NCI-H2196 treated with DMSO at 0.1 percent for 48 hours (cell line): ENCODE measurements around the gene DCAF15.
"Not testable (repeated sequence)": the region's sequence is repeated elsewhere in the genome, so short reads cannot be mapped to it uniquely, and the experiment has no call there.

Experiments
- DNase-seq: peaks from one replicate; lab custom pipeline; 2025; ENCODE audit not compliant: unreplicated experiment; lab: John Stamatoyannopoulos, UW

DCAF15 gene

GRCh38 chr19:13959141-13959961 is 7.0 kb downstream of the DCAF15 start:
- DNase-seq: no peak

- DNase-seq: no peak
Observed at GRCh38 chr19:13959962-13960862, 7.9 kb downstream of the DCAF15 start.

- no peak for DNase-seq
Observed at GRCh38 chr19:13960863-13961784, 8.8 kb downstream of the DCAF15 start.

GRCh38 chr19:13961826-13962698 is 9.8 kb downstream of the DCAF15 start:
- no peak for DNase-seq

GRCh38 chr19:13962699-13963602 is 10.6 kb downstream of the DCAF15 start:
- no peak for DNase-seq

- no peak for DNase-seq
Observed at GRCh38 chr19:13963603-13964105, 11.3 kb downstream of the DCAF15 start.

GRCh38 chr19:13964776-13965175 is 12.5 kb downstream of the DCAF15 start:
- no peak for DNase-seq

GRCh38 chr19:13965377-13965896 is 13.1 kb downstream of the DCAF15 start:
- no peak for DNase-seq

- DNase-seq: no peak
Observed at GRCh38 chr19:13965926-13966683, 13.8 kb downstream of the DCAF15 start.

- DNase-seq: no peak
Observed at GRCh38 chr19:13966684-13967128, 14.4 kb downstream of the DCAF15 start.

GRCh38 chr19:13967206-13967605 is 14.9 kb downstream of the DCAF15 start:
- DNase-seq: not testable (repeated sequence)

GRCh38 chr19:13968383-13968935 is 16.1 kb downstream of the DCAF15 start:
- no peak for DNase-seq

GRCh38 chr19:13968999-13969398 is 16.7 kb downstream of the DCAF15 start:
- DNase-seq: no peak

GRCh38 chr19:13969897-13970296 is 17.6 kb downstream of the DCAF15 start:
- DNase-seq: no peak

GRCh38 chr19:13971868-13972267 is 19.6 kb downstream of the DCAF15 start:
- DNase-seq: not testable (repeated sequence)

GRCh38 chr19:13972368-13973155 is 20.3 kb downstream of the DCAF15 start:
- no peak for DNase-seq

- not testable (repeated sequence) for DNase-seq
Observed at GRCh38 chr19:13973479-13973878, 21.2 kb downstream of the DCAF15 start.
